OCI-LY7 (cell line): ENCODE data around the gene CACNA2D1. TPM values are rescaled to one million over a fixed set of nuclear protein-coding genes. Genes with fewer than 3 reads are reported as not detected.

Source experiments
- BruUV-seq: library from RNA; stranded (reverse); fragments of 400-500 nt; replicated peaks from 2 replicates; lab custom pipeline; 2021; lab: Mats Ljungman, UMichigan
- CTCF ChIA-PET: fragments of 300-600 bp; sonication (Branson Sonifier 250); formaldehyde crosslinking; loops from one replicate; lab custom pipeline; 2022; ENCODE audit warnings: antibody characterized with exemption; ENCODE audit not compliant: unreplicated experiment; lab: Charles Lee
- POLR2A ChIA-PET: fragments of 300-600 bp; sonication (Branson Sonifier 250); formaldehyde crosslinking; loops from one replicate; lab custom pipeline; 2022; ENCODE audit warnings: antibody characterized with exemption; lab: Charles Lee
- DNase-seq: peaks from one replicate; pipeline ENCODE4 v3.0.0-alpha.2; 2015; ENCODE audit warnings: low spot score
- H2AFZ ChIP-seq: fragments of 200-600 bp; sonication (generic), shearing (Covaris generic); 2 replicates; pipeline ENCODE4 v1.6.1; 2014; ENCODE audit warnings: mild to moderate bottlenecking, antibody characterized with exemption, low read length, moderate library complexity
- H3K27ac ChIP-seq: fragments of 200-600 bp; sonication (generic); 2 replicates; pipeline ENCODE4 v1.5.1; 2014; ENCODE audit warnings: mixed run types, low read depth, mild to moderate bottlenecking, moderate library complexity, low read length, inconsistent platforms; ENCODE audit not compliant: poor library complexity, severe bottlenecking
- H3K36me3 ChIP-seq: fragments of 200-600 bp; sonication (generic); 2 replicates; pipeline ENCODE4 v1.6.1; 2014; ENCODE audit warnings: mild to moderate bottlenecking, antibody characterized with exemption, low read length, moderate library complexity, mixed read lengths; ENCODE audit not compliant: insufficient read depth
- H3K4me1 ChIP-seq: fragments of 200-600 bp; sonication (generic); 2 replicates; pipeline ENCODE4 v1.5.1; 2014; ENCODE audit warnings: mild to moderate bottlenecking, low read length; ENCODE audit not compliant: insufficient read depth, poor library complexity, severe bottlenecking
- H3K4me2 ChIP-seq: fragments of 200-600 bp; sonication (generic); 2 replicates; pipeline ENCODE4 v1.6.1; 2014; ENCODE audit warnings: mild to moderate bottlenecking, low read length
- H3K4me3 ChIP-seq: fragments of 200-600 bp; sonication (generic); 2 replicates; pipeline ENCODE4 v1.5.1; 2014; ENCODE audit warnings: mild to moderate bottlenecking, low read depth, low read length; ENCODE audit not compliant: poor library complexity, severe bottlenecking
- H3K79me2 ChIP-seq: fragments of 200-600 bp; sonication (generic); 2 replicates; pipeline ENCODE4 v1.6.1; 2016; ENCODE audit warnings: low read depth, mild to moderate bottlenecking, low read length, moderate library complexity, mixed read lengths; ENCODE audit not compliant: insufficient read depth
- H3K9me2 ChIP-seq: fragments of 200-600 bp; sonication (generic); 2 replicates; pipeline ENCODE4 v1.6.1; 2016; ENCODE audit warnings: mild to moderate bottlenecking, low read length, mixed read lengths; ENCODE audit not compliant: insufficient read depth
- H3K9me3 ChIP-seq: fragments of 200-600 bp; sonication (generic); 2 replicates; pipeline ENCODE4 v1.6.1; 2014; ENCODE audit warnings: mild to moderate bottlenecking, mixed run types, low read length, mixed read lengths
- H4K20me1 ChIP-seq: fragments of 200-600 bp; sonication (generic); 2 replicates; pipeline ENCODE4 v1.6.1; 2014; ENCODE audit warnings: mild to moderate bottlenecking, antibody characterized with exemption, low read length, moderate library complexity, mixed read lengths; ENCODE audit not compliant: insufficient read depth
- EZH2phosphoT487 ChIP-seq: fragments of 200-600 bp; sonication (generic); IDR thresholded peaks from 2 replicates; pipeline ENCODE4 v1.6.1; 2018; ENCODE audit warnings: low read depth, borderline replicate concordance, mild to moderate bottlenecking, mixed run types, antibody characterized with exemption, low read length, moderate library complexity, mixed read lengths
- intact Hi-C: fragments of 100-400 bp; cut with micrococcal nuclease; formaldehyde crosslinking; loops from one replicate; pipeline ENCODE4 v1.10.0; 2022; ENCODE audit not compliant: unreplicated experiment
- total RNA-seq, 2 experiments: library from RNA; depleted of rRNA in 1 of 2; stranded (reverse); fragments of >200 nt in 1 of 2; shearing (Covaris generic) in 1 of 2; gene quantifications; 2 replicates each; pipeline ENCODE4 v1.2.3, GENCODE V29; 2014 to 2022
- TF ChIP-seq, protein P1 (sequence below): fragments of 200-600 bp; sonication (generic); conservative IDR thresholded peaks from 2 replicates; pipeline ENCODE4 v1.5.1; 2014; ENCODE audit warnings: mild to moderate bottlenecking, antibody characterized with exemption, low read length, moderate library complexity, mixed read lengths

CACNA2D1 gene
- total RNA-seq, 2 experiments from 2014 or later, result not detected

DNA sequence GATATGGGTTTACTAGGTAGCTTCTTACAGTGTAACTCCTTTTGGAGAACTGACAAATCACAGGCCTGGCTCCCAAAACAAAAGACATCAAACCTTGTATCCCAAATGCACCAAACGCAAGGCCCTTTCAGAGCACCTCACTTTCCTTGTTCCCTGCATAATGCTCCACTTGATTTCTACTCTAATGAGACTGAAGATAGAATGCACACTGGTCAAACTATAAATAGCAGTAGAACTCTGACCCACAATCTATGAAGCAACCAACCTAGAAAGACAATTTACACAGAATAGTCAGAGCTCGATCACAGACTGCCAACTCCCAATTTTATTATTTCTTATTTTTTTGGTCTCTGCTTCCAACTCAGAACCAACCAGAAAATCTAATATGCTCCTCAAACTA is 214.4 kb downstream of the CACNA2D1 start:
- BruUV-seq, result no TSS peak
- Histone ChIP-seq H3K4me2 (no peak overlapping the region), H4K20me1 (no peaks in the 10 kb centered on the region), H2AFZ (no peak overlapping the region), H3K9me2 (no peaks in the 10 kb centered on the region), H3K4me3 (no peak overlapping the region), H3K9me3 (no peaks in the 10 kb centered on the region), H3K36me3 (no peaks in the 10 kb centered on the region), H3K4me1 (no peaks in the 10 kb centered on the region), H3K27ac (no peak overlapping the region), H3K79me2 (no peaks in the 10 kb centered on the region)
- DNase-seq, result no peak
- TF ChIP-seq EZH2phosphoT487, result no peak
- TF ChIP-seq, protein P1, sequence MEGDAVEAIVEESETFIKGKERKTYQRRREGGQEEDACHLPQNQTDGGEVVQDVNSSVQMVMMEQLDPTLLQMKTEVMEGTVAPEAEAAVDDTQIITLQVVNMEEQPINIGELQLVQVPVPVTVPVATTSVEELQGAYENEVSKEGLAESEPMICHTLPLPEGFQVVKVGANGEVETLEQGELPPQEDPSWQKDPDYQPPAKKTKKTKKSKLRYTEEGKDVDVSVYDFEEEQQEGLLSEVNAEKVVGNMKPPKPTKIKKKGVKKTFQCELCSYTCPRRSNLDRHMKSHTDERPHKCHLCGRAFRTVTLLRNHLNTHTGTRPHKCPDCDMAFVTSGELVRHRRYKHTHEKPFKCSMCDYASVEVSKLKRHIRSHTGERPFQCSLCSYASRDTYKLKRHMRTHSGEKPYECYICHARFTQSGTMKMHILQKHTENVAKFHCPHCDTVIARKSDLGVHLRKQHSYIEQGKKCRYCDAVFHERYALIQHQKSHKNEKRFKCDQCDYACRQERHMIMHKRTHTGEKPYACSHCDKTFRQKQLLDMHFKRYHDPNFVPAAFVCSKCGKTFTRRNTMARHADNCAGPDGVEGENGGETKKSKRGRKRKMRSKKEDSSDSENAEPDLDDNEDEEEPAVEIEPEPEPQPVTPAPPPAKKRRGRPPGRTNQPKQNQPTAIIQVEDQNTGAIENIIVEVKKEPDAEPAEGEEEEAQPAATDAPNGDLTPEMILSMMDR, result no peak
- ChIA-PET POLR2A (interaction anchor here (0.5 kb wide), 1 partner anchor 213 kb away, joined by 4 read pairs; no protein-coding TSS in a partner anchor), CTCF (no interaction called here)
- intact Hi-C loops, result no loop called here

DNA sequence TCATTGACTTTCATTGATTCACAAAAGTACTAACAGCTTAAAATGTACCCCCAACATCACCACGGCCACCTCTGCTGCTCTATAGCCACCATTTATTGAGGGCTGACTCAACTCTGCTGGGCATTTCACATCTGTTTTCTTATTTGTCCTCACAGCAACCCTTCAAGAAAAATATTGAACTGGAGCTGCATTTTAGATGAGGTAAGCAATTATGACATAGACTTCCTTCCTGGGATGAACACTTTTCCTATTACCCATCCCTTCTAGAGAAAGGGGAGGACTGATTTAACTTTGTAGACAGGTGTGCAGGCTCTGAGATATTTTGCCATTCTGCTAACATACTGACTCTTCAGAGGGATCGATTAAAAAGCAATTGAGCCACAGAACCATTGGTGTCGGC is 217.4 kb downstream of the CACNA2D1 start:
- Histone ChIP-seq H3K9me2 (no peaks in the 10 kb centered on the region), H3K36me3 (no peaks in the 10 kb centered on the region), H3K4me2 (no peak overlapping the region), H3K4me1 (no peaks in the 10 kb centered on the region), H3K9me3 (no peaks in the 10 kb centered on the region), H3K27ac (no peak overlapping the region), H2AFZ (no peak overlapping the region), H3K79me2 (no peaks in the 10 kb centered on the region), H4K20me1 (no peaks in the 10 kb centered on the region), H3K4me3 (no peak overlapping the region)
- BruUV-seq, result no TSS peak
- TF ChIP-seq, protein P1, result no peak
- TF ChIP-seq EZH2phosphoT487, result no peak
- ChIA-PET CTCF (no interaction called here), POLR2A (no interaction called here)
- DNase-seq, result no peak
- intact Hi-C loops, result no loop called here

DNA sequence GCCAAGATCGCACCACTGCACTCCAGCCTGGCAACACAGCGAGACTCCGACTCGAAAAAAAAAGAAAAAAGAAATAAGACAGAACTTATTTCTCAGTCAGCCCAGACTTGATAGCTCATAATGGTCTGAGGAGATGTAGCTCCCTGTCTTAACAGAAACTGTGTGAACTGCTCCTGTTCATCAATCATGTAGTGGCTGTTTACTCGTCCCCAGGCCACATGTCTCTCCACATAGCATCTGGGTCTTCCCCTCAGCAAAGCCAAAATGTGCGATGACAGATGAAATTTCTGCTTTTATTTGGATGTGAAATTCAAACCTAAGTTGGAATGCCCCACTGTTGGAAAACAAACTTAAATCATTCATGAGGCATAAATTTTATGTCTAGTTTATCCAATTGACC is 219.0 kb downstream of the CACNA2D1 start:
- ChIA-PET CTCF (no interaction called here), POLR2A (interaction anchor here (0.6 kb wide), 1 partner anchor 499 kb away, joined by 3 read pairs; no protein-coding TSS in a partner anchor)
- no peaks in the 10 kb centered on the region for H3K9me3 ChIP-seq
- no peak overlapping the region for H3K4me2 ChIP-seq
- intact Hi-C loops, result no loop called here
- no peak overlapping the region for H3K27ac ChIP-seq
- BruUV-seq, result no TSS peak
- H3K4me3 ChIP-seq, result no peak overlapping the region
- H3K36me3 ChIP-seq, result no peaks in the 10 kb centered on the region
- no peaks in the 10 kb centered on the region for H3K4me1 ChIP-seq
- no peak overlapping the region for H2AFZ ChIP-seq
- no peaks in the 10 kb centered on the region for H4K20me1 ChIP-seq
- no peak for TF ChIP-seq EZH2phosphoT487
- TF ChIP-seq, protein P1, result no peak
- H3K79me2 ChIP-seq, result no peaks in the 10 kb centered on the region
- no peak for DNase-seq
- H3K9me2 ChIP-seq, result no peaks in the 10 kb centered on the region
